Stimulated activated naive CD4-positive, alpha-beta T cell (primary cell): ENCODE measurements around the gene VRK3.
A peak's percentile ranks its signal among the peaks of the same experiment; 100 is the strongest.

Source experiments
- DNase-seq, 6 experiments: peaks; one replicate each; lab custom pipeline; 2025; lab: John Stamatoyannopoulos, UW

Gene VRK3

GRCh38 chr19:49930483-49931011 lies 94.6 kb downstream of the VRK3 start:
- DNase-seq = peak in 1 of 6 experiments; percentile 20

GRCh38 chr19:49929611-49930482 lies 95.3 kb downstream of the VRK3 start:
- peak; percentile 92 to 99 (median 96) for DNase-seq

GRCh38 chr19:49929121-49929610 lies 96.0 kb downstream of the VRK3 start, which contains the start of the genes ATF5 and NUP62:
Gene ATF5, plus strand, starts transcription at chr19:49929205. Its CDS starts 1,646 bp downstream, at chr19:49930851.
Gene NUP62, minus strand, starts transcription at chr19:49929504. Its CDS starts 19,697 bp downstream, at chr19:49909807.
- peak; percentile 91 to 99 (median 94) for DNase-seq

- DNase-seq = no peak
Measured at GRCh38 chr19:49927526-49928264, 97.5 kb downstream of the VRK3 start.

GRCh38 chr19:49926515-49926914 lies 98.7 kb downstream of the VRK3 start:
- no peak for DNase-seq
